Measurements from ENCODE around the gene FGR.

Gene FGR

DNA sequence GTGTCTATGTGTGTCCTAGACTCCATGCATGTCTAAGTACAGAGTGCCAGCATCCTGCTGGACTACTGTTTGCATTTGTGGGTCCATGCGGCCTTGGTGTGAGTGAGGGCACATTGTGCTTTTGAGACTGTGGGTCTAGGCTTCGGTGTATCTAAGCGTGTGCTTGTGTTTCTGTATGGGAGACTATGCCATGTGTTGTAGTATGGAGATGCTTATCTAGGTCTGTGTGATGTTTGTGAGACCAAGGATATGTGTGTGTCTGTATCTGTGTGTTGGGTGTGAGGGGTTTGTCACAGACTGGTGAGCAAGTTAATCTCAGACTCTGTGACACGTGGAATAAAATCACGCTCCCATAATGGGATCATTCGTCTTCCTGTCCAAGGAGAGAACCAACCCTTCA, 45.5 kb downstream of the FGR start:
- DNase-seq (ENCODE audit: low read depth in 2 of 3, low spot score in 2 of 3): no peak

GRCh38 chr1:27588256-27589232, 46.4 kb downstream of the FGR start:
- no peak for DNase-seq (ENCODE audit: low read depth in 2 of 3, low spot score in 2 of 3)

GRCh38 chr1:27585684-27586083, 49.3 kb downstream of the FGR start:
- no peak for DNase-seq (ENCODE audit: low read depth in 2 of 3, low spot score in 2 of 3)

DNA sequence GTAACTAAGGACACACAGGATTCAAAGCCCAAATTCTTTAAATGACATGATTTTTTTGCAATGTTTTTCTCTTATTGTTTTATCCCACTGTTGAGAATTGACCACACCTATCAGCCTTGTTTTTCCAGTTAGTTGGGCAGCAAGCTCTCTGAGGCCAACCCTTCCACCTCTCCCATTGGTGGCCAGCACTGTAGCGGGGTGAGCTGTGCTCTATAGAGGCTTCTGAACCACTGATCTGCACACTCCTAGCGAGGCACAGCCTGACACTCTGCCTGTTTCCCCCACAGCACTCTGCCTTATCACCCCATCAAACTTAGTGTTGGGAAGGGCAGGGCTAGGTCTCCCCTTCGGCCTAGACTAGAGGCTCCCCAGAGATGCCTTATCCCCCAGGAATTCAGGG, 50.5 kb downstream of the FGR start:
- no peak for DNase-seq (ENCODE audit: low read depth in 2 of 3, low spot score in 2 of 3)

- no peak for DNase-seq (ENCODE audit: low read depth in 2 of 3, low spot score in 2 of 3)
These were observed 51.5 kb downstream of the FGR start for GRCh38 chr1:27583479-27583878.

- DNase-seq (ENCODE audit: low read depth in 2 of 3, low spot score in 2 of 3): no peak
These were observed 53.2 kb downstream of the FGR start for GRCh38 chr1:27581823-27582243.

GRCh38 chr1:27577504-27578188, 57.3 kb downstream of the FGR start:
- no peak for DNase-seq (ENCODE audit: low read depth in 2 of 3, low spot score in 2 of 3)

DNA sequence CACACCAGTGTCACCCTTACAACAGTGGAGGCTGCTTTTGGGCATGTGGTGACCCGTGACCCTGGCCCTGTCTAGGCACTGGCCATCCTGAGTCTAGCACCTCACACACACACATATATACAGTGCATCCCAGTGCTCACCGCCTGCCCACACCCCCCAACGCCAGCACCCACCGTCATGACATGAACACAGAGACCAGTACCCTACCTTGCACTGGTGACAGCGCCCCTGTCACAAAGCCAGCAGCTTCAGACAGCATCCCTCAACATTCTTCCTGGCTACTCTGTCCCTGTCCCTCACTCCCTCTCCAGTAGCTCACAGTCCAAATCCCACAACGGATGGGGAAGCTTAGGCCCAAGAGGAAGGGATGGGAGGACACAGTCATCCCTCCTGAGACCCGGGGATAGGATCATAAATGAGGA, 58.2 kb downstream of the FGR start:
- DNase-seq (ENCODE audit: low read depth in 2 of 3, low spot score in 2 of 3): no peak

- no peak for DNase-seq (ENCODE audit: low read depth in 2 of 3, low spot score in 2 of 3)
These were observed 59.1 kb downstream of the FGR start for GRCh38 chr1:27575840-27576331.

- no peak for DNase-seq (ENCODE audit: low read depth in 2 of 3, low spot score in 2 of 3)
These were observed 59.8 kb downstream of the FGR start for GRCh38 chr1:27574871-27575831.

GRCh38 chr1:27574001-27574781, 60.8 kb downstream of the FGR start:
- DNase-seq (ENCODE audit: low read depth in 2 of 3, low spot score in 2 of 3): no peak

- no peak for DNase-seq (ENCODE audit: low read depth in 2 of 3, low spot score in 2 of 3)
These were observed 62.1 kb downstream of the FGR start for GRCh38 chr1:27572679-27573426.

DNA sequence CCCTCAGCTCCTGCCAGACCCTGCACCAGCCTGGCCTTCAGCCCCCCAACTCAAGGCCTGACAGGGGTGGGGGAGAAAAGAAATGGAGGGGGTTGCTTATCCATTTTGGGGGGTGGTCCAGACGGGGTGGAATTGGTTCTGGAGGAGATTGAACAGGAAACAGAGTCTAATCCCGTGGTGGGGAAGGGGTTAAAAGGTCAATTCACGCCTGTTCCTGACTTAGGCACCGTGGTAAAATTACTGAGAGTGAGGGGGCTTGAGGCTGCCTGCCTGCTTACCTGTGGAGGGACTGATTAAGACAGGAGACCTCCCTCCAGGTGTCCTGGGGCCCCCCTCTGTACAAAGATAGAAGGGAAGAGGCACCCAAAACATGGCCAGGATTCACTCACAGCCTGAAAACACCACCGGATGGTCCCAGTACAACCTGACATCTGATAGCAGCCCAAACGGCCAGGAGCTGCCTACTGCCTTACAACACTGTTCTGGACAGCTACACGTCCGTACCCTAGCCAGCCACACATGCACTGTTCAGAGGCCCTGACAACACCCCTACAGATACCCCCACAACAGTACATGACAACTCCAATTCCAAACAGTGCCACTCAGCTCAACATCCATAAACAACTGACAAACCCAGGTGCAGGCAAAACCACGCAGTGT, 62.8 kb downstream of the FGR start:
- DNase-seq (ENCODE audit: low read depth in 2 of 3, low spot score in 2 of 3): no peak

GRCh38 chr1:27571439-27572018, 63.5 kb downstream of the FGR start:
- no peak for DNase-seq (ENCODE audit: low read depth in 2 of 3, low spot score in 2 of 3)

GRCh38 chr1:27570784-27571183, 64.2 kb downstream of the FGR start:
- DNase-seq (ENCODE audit: low read depth in 2 of 3, low spot score in 2 of 3): no peak

DNA sequence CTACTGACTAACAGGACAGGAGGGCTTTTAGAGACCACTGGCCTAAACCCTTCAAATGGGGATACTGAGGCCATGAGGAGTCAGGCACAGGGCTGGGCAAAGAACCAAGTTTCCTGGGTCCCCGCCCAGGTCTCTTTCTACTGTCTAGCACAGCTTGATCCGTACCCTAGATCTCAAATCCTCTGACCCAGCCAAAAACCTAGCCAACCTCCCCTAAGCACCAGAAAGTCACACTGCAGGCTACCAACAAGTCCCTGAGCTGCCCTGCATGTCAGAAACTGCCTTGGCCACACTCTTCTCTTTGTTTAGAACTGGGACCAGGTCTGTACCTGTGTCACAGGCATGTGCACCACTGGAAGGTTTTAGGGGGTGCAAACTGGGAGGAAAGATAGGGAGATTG, 64.6 kb downstream of the FGR start:
- no peak for DNase-seq (ENCODE audit: low read depth in 2 of 3, low spot score in 2 of 3)

DNA sequence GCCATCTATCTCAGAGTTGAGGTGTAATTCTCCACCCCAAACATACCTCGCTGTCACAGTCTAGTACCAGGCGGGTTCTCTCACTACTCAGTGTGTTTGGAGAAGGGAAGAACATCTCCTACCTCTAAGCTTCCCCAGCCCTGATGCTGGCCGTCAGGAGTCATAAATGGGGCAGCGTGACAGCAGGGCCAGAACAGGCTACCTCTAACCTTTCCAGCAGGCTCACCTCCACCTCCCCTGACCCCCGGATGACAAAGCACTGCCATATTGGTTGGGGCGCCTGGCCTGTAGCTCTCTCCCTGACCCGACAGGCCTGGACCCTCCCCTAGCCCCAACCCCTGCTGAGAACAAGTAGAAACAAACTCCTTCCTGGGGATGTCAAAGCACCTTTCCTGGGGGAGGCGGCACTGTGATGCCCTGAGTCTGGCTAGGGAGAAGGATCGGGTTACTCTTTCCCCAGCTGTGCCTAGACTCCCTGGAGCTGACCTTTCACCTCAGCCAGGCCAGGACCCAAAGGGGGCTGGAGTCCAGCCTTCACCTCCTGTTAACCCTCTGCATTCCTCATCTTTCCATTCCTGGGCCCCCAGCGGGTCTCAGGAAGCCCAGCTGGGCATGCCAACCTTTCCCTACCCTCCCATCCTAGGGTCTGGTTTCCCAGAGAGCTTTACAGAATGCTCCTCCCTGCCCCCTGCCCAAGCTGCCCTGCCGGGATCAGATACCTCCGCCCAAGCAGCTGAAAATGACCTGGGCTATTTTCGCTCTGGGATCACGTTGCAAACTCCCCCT, 65.3 kb downstream of the FGR start:
- DNase-seq (ENCODE audit: low read depth in 2 of 3, low spot score in 2 of 3): no peak

DNA sequence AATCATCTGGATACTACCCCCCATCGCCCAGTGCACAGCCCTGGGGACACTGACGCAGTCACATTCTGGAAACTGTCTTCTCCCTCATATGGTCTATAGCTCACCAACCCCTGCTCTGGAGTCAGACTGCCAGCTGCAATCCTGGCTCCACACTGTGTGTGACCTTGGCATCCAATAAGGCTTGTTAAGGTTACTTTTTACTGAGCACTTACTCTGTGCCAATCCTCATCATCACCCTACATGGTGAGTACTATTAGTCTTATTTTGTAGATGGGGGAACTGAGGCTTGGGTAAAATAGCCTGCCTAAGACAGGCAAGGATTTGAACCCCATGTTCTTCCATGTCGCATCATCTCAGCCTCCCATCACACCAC, 65.9 kb downstream of the FGR start:
- DNase-seq (ENCODE audit: low read depth in 2 of 3, low spot score in 2 of 3): no peak
